ENCODE results near the gene SLC4A1.

GRCh38 chr17:44221862-44222111 lies 46.1 kb downstream of the SLC4A1 start:
- TF ChIP-seq CTCF (optimal IDR thresholded peaks at IDR 0.05 in 1 of 3, IDR thresholded peaks at IDR 0.05 in 1 of 3, conservative IDR thresholded peaks at IDR 0.05 in 1 of 3; ENCODE audit: extremely low read depth in 1 of 3, insufficient read depth in 2 of 3, low read length in 3 of 3) (no peak), EZH2 (IDR thresholded peaks at IDR 0.05; ENCODE audit: low read length) (no peak)

Measured in keratinocyte (primary cell).